Activated gamma-delta T cell treated with anti-CD3 and anti-CD28 coated beads, Interleukin-2, amount 50 U/mL, for 16 hours (primary cell): ENCODE measurements around the gene KRTAP4-5.
"Not testable (repeated sequence)": the region's sequence is repeated elsewhere in the genome, so short reads cannot be mapped to it uniquely, and the experiment has no call there.

Source experiments
- DNase-seq: peaks from one replicate; pipeline ENCODE4 v3.0.0-alpha.2; 2020; ENCODE audit warnings: low read depth

The KRTAP4-5 gene

GRCh38 chr17:41108728-41109386, 40.8 kb downstream of the KRTAP4-5 start:
- DNase-seq = not testable (repeated sequence)

GRCh38 chr17:41107941-41108450, 41.6 kb downstream of the KRTAP4-5 start:
- DNase-seq = no peak

DNA sequence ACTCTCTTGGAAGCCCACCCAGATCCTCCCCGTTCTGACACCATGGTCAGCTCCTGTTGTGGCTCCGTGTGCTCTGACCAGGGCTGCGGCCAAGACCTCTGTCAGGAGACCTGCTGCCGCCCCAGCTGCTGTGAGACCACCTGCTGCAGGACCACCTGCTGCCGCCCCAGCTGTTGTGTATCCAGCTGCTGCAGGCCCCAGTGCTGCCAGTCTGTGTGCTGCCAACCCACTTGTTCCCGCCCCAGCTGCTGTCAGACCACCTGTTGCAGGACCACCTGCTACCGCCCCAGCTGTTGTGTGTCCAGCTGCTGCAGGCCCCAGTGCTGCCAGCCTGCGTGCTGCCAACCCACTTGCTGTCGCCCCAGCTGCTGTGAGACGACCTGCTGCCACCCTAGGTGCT, 44.3 kb downstream of the KRTAP4-5 start, which contains the start of gene KRTAP4-9:
TSS of gene KRTAP4-9 (plus strand) at position 43 of the 400 bp plus-strand sequence. CDS start at position 43, 0 bp downstream.
- DNase-seq = not testable (repeated sequence)

- DNase-seq = not testable (repeated sequence)
Measured at GRCh38 chr17:41104386-41105038, 45.1 kb downstream of the KRTAP4-5 start.

- no peak for DNase-seq
Measured at GRCh38 chr17:41103896-41104295, 45.7 kb downstream of the KRTAP4-5 start.

- DNase-seq = no peak
Measured at GRCh38 chr17:41101586-41102259, 47.9 kb downstream of the KRTAP4-5 start, which contains the start of gene KRTAP4-16. TSS of gene KRTAP4-16 (minus strand) at chr17:41102209. CDS start at chr17:41102209, 0 bp downstream.

DNA sequence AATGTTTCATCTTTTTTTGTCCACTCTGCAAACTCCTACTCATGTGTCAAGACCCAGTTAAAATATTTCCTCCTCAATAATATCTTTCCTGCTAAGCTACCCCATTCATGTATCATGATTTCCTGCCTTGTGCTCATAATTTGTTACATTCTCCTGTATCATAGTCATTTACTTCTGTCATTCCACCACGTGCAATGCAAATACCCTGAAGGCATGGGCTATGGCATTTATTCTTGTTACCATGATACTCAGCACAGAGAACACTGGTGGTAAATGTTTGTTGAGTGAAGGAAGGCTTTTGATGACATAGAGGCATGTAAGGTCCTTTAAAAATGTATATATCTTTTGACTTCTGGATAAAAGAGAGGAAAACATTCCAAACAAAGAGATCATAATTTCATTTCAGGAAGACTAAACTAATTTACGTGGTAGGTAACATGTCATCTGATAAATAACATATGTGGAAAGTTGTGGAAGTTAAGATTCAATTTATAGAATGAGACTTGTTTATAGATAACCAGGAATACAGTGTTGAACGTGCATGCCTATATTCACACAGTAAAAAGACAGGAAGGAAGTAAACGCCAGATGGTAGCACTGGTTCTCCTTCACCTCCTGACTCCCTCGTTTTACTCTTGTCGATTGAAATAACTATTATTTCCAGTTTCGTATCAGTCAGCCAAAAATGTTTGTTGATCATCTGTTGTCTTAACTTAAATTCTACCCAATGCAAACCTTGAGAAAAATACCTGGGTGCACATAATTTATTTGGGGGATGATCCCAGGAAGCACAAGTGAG, 49.7 kb downstream of the KRTAP4-5 start:
- not testable (repeated sequence) for DNase-seq
